Testis (tissue), 3 donors: ENCODE measurements around the gene ZNF611. TPM values are rescaled to one million over a fixed set of nuclear protein-coding genes. Genes with fewer than 3 reads are reported as not detected.
"Not testable (repeated sequence)": the region's sequence is repeated elsewhere in the genome, so short reads cannot be mapped to it uniquely, and the experiment has no call there.

Experiments used
- DNase-seq: peaks from one replicate; pipeline ENCODE4 v3.0.0-alpha.2; 2019
- H3K27ac ChIP-seq, 2 donors: fragments of 200-600 bp; sonication (generic); one replicate each; pipeline ENCODE4 v1.5.1; 2019
- H3K27me3 ChIP-seq: fragments of 200-600 bp; sonication (generic); one replicate; pipeline ENCODE4 v1.5.1; 2019
- H3K36me3 ChIP-seq: fragments of 200-600 bp; sonication (generic); one replicate; pipeline ENCODE4 v1.5.1; 2017; ENCODE audit warnings: low read depth; ENCODE audit errors: missing control alignments
- H3K4me1 ChIP-seq: fragments of 200-600 bp; sonication (generic); one replicate; pipeline ENCODE4 v1.5.1; 2019
- H3K4me3 ChIP-seq, 2 donors: fragments of 200-600 bp; sonication (generic); one replicate each; pipeline ENCODE4 v1.5.1; 2017 to 2019
- H3K9me3 ChIP-seq: fragments of 200-600 bp; sonication (generic); one replicate; pipeline ENCODE4 v1.5.1; 2017
- POLR2A ChIP-seq: fragments of 450-650 bp; IDR thresholded peaks from one replicate; pipeline ENCODE4 v1.6.1; 2017; ENCODE audit warnings: antibody characterized with exemption, mild to moderate bottlenecking, moderate library complexity
- WGBS, 2 donors: methylation state at CpG; one replicate each; pipeline ENCODE4 v1.1.5; 2018; 5-methylcytosine and 5-hydroxymethylcytosine counted together
- intact Hi-C: fragments of 100-400 bp; cut with DNase I; formaldehyde crosslinking; loops from one replicate; pipeline ENCODE4 v1.15.1; 2023; ENCODE audit warnings: low total_unique reads
- polyA plus RNA-seq: library from polyadenylated mRNA; stranded (reverse); fragments of 350-450 nt; fragmentation: Illumina TruSeq; extraction: RNeasy Lipid Tissue Mini Kit (QIAGEN cat#74804); gene quantifications from one replicate; pipeline ENCODE4 v1.2.3, GENCODE V29; 2014; ENCODE audit warnings: low read depth, low replicate concordance; ENCODE audit not compliant: insufficient read depth
- total RNA-seq, 2 donors: library from RNA; depleted of rRNA; stranded (reverse); fragments of >200 nt; gene quantifications; one replicate each; pipeline ENCODE4 v1.2.3, GENCODE V29; 2016
- TF ChIP-seq, protein P1 (sequence below), 3 experiments: fragments of 450-650 bp in 2 of 3; fragments of 200-600 bp in 1 of 3; sonication (generic) in 1 of 3; IDR thresholded peaks; one replicate each; pipeline ENCODE4 v1.5.1; 2016 to 2019; ENCODE audit warnings: antibody characterized with exemption in 3 of 3, mild to moderate bottlenecking in 2 of 3, moderate library complexity in 1 of 3

Gene ZNF611
- total and polyA plus RNA-seq, 3 donors from 2014 or later = 7.9 to 26.8 (median 17.8) TPM

DNA sequence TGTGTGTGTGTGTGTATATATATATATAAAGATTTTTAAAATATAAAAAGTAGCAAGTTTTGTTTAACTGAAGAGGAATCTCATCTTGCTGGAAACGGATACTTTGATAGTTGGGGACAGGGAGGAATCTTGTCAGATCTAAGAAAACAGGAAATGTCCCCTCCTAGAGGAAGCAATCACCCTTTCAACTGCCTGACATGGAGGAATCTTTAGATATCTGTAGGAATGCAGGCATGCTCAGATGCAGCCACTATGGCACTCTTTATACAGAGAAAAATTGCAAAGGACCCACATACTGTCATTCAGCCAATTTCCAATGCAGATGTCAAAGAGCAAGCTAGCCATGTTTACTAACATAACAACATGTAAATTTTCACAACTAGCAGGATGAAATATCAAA is 38.8 kb downstream of the ZNF611 start:
- Histone ChIP-seq H3K9me3 (no peaks in the 10 kb centered on the region), H3K27ac (no peak overlapping the region), H3K4me1 (no peaks in the 10 kb centered on the region), H3K4me3 (no peak overlapping the region), H3K27me3 (no peaks in the 10 kb centered on the region), H3K36me3 (no peaks in the 10 kb centered on the region)
- WGBS, 2 donors = 38 to 60% methylated on average over 1 of the region's 1 CpG
- TF ChIP-seq, protein P1, sequence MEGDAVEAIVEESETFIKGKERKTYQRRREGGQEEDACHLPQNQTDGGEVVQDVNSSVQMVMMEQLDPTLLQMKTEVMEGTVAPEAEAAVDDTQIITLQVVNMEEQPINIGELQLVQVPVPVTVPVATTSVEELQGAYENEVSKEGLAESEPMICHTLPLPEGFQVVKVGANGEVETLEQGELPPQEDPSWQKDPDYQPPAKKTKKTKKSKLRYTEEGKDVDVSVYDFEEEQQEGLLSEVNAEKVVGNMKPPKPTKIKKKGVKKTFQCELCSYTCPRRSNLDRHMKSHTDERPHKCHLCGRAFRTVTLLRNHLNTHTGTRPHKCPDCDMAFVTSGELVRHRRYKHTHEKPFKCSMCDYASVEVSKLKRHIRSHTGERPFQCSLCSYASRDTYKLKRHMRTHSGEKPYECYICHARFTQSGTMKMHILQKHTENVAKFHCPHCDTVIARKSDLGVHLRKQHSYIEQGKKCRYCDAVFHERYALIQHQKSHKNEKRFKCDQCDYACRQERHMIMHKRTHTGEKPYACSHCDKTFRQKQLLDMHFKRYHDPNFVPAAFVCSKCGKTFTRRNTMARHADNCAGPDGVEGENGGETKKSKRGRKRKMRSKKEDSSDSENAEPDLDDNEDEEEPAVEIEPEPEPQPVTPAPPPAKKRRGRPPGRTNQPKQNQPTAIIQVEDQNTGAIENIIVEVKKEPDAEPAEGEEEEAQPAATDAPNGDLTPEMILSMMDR (IDR thresholded peaks at IDR 0.05) = no peak
- TF ChIP-seq POLR2A = no peak
- intact Hi-C loops = no loop called here
- no peak for DNase-seq

DNA sequence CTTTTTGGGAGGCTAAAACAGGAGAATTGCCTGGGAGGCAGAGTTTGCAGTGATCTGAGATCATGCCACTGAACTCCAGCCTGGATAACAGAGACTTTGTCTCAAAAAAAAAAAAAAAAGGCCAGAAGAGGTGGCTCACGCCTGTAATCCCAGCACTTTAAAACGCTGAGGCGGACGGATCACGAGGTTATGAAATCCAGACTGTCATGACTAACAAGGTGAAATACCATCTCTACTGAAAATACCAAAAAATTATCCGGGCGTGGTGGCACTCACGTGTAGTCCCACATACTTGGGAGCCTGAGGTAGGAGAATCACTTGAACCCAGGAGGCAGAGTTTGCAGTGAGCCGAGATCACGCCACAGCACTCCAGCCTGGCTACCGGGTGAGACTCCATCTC is 39.9 kb downstream of the ZNF611 start:
- DNase-seq = no peak
- Histone ChIP-seq H3K4me1 (no peaks in the 10 kb centered on the region), H3K36me3 (no peaks in the 10 kb centered on the region), H3K27ac (no peak overlapping the region), H3K4me3 (no peak overlapping the region), H3K9me3 (no peaks in the 10 kb centered on the region), H3K27me3 (no peaks in the 10 kb centered on the region)
- TF ChIP-seq, protein P1 (IDR thresholded peaks at IDR 0.05) = no peak
- no peak for TF ChIP-seq POLR2A
- intact Hi-C loops = no loop called here
- WGBS, 2 donors = 90 to 96% methylated on average over 11 of the region's 11 CpGs

DNA sequence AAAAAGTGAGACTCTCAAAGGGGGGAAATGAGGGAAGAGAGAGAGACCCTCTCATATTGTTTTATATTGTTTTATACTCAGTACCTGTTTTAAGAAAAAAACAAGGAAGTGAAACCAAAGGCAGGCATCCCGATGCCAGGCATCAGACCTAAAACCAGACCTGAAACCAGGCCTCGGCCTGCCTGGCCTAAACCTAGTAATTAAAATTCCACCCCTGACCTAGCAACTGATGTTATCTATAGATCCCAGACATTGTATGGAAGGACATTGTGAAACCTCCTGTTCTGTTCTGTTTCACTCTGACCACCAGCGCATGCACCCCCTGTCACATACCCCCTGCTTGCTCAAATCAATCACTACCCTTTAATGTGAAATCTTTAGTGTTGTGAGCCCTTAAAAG is 40.6 kb downstream of the ZNF611 start:
- H3K27me3 ChIP-seq, H3K4me1 ChIP-seq, DNase-seq, H3K36me3 ChIP-seq, intact Hi-C loops, H3K4me3 ChIP-seq, H3K9me3 ChIP-seq, H3K27ac ChIP-seq: not testable (repeated sequence)
- 73 to 79% methylated on average over 3 of the region's 3 CpGs for WGBS, 2 donors

DNA sequence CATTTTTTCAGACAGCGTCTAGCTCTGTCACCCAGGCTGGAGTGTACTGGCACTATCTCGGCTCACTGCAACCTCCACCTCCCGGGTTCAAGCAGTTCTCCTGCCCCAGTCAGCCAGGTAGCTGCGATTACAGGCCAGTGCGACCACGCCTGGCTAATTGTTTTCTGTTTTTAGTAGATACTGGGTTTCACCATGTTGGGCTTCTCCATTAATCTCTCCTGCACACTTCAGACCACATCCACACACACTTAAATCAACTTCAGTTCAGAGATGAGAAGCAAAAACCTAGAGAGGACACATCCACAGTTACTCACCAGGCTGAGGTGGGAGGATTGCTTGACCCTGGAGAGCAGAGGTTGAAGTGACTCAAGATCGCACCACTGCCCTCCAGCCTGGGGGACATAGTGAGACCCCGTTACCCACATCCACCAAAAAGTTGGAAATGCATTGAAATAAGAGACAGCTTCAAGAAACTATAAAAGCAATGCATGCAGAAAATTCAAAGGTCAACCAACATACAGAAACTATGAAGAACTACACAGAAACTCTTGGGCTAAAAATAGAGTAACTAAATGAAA is 42.3 kb downstream of the ZNF611 start:
- no peak for DNase-seq
- Histone ChIP-seq H3K27ac (no peak overlapping the region), H3K4me3 (no peak overlapping the region), H3K9me3 (no peaks in the 10 kb centered on the region), H3K36me3 (no peaks in the 10 kb centered on the region), H3K4me1 (no peaks in the 10 kb centered on the region), H3K27me3 (no peaks in the 10 kb centered on the region)
- intact Hi-C loops = no loop called here
- no peak for TF ChIP-seq POLR2A
- TF ChIP-seq, protein P1 (IDR thresholded peaks at IDR 0.05) = no peak
- 81 to 86% methylated on average over 8 of the region's 8 CpGs for WGBS, 2 donors

DNA sequence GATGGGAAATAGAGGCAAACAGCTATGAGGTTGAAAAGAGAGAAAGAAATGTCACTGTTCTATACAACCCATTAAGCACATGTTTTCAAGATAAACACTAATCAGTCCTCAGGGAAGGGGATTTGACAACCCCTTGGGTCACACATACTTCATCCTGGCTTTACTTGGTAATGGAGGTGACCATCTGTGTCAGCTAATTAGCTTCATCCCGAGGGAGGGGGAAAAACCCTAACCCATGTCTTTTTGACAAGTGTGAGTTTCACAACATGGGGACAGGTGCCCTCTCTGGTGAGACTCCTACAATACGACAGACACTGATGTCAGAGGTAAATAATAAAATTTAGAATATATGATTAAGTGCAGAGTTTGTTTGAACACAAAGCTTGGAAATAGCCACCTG is 43.1 kb downstream of the ZNF611 start:
- Histone ChIP-seq H3K4me3 (no peak overlapping the region), H3K36me3 (no peaks in the 10 kb centered on the region), H3K27ac (no peak overlapping the region), H3K4me1 (no peaks in the 10 kb centered on the region), H3K9me3 (no peaks in the 10 kb centered on the region), H3K27me3 (no peaks in the 10 kb centered on the region)
- TF ChIP-seq, protein P1 (IDR thresholded peaks at IDR 0.05) = no peak
- 62 to 65% methylated on average over 2 of the region's 2 CpGs for WGBS, 2 donors
- DNase-seq = no peak
- intact Hi-C loops = no loop called here
